ENCODE measurements around the gene LEKR1. TPM values are rescaled to one million over a fixed set of nuclear protein-coding genes. Genes with fewer than 3 reads are reported as not detected.

Gene LEKR1
- total and polyA plus RNA-seq, 9 of the 15 experiments (the other 6 are each of a cell fraction or from before 2014, with no cell fraction given): 0.76 to 1.8 (median 1.2) TPM

DNA sequence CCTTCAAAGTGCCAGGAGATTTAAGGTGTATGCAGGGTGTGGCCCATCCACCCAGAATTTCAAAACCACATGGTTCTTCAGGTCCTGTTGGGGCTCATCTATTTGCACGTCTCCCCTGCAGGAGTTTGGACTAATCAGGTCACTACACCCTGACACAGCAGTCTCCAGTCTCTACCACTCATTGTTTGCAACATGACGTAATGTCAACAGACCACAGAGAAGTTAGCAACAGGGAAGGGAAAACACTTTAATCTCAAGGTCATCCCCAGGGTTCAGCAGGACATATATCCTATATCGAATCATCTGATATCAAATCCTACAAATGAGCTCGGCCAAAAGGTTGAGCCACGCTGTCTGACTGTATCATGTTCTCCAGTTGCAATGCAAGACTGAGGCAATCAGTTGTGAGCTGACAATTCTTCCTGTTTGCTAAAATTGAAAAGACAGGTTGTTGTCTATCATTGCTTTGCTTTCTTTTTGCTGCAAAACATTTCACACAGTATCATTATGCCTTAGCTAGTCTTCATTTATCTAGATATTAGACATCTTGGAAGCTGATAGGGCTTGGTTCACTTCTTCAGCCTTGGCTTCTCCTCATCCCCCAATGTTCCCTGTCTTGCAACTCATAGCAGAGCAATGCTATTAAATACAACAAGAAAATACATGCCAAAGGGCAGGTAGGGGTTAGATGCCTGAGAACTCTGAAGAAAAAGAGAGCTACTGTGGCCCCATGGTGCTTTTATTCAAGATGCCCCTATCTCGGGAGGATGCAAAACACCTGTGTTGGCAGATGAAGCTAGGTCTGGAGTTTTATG lies 13.4 kb upstream of the LEKR1 start (continued):
- TF ChIP-seq, protein P1, sequence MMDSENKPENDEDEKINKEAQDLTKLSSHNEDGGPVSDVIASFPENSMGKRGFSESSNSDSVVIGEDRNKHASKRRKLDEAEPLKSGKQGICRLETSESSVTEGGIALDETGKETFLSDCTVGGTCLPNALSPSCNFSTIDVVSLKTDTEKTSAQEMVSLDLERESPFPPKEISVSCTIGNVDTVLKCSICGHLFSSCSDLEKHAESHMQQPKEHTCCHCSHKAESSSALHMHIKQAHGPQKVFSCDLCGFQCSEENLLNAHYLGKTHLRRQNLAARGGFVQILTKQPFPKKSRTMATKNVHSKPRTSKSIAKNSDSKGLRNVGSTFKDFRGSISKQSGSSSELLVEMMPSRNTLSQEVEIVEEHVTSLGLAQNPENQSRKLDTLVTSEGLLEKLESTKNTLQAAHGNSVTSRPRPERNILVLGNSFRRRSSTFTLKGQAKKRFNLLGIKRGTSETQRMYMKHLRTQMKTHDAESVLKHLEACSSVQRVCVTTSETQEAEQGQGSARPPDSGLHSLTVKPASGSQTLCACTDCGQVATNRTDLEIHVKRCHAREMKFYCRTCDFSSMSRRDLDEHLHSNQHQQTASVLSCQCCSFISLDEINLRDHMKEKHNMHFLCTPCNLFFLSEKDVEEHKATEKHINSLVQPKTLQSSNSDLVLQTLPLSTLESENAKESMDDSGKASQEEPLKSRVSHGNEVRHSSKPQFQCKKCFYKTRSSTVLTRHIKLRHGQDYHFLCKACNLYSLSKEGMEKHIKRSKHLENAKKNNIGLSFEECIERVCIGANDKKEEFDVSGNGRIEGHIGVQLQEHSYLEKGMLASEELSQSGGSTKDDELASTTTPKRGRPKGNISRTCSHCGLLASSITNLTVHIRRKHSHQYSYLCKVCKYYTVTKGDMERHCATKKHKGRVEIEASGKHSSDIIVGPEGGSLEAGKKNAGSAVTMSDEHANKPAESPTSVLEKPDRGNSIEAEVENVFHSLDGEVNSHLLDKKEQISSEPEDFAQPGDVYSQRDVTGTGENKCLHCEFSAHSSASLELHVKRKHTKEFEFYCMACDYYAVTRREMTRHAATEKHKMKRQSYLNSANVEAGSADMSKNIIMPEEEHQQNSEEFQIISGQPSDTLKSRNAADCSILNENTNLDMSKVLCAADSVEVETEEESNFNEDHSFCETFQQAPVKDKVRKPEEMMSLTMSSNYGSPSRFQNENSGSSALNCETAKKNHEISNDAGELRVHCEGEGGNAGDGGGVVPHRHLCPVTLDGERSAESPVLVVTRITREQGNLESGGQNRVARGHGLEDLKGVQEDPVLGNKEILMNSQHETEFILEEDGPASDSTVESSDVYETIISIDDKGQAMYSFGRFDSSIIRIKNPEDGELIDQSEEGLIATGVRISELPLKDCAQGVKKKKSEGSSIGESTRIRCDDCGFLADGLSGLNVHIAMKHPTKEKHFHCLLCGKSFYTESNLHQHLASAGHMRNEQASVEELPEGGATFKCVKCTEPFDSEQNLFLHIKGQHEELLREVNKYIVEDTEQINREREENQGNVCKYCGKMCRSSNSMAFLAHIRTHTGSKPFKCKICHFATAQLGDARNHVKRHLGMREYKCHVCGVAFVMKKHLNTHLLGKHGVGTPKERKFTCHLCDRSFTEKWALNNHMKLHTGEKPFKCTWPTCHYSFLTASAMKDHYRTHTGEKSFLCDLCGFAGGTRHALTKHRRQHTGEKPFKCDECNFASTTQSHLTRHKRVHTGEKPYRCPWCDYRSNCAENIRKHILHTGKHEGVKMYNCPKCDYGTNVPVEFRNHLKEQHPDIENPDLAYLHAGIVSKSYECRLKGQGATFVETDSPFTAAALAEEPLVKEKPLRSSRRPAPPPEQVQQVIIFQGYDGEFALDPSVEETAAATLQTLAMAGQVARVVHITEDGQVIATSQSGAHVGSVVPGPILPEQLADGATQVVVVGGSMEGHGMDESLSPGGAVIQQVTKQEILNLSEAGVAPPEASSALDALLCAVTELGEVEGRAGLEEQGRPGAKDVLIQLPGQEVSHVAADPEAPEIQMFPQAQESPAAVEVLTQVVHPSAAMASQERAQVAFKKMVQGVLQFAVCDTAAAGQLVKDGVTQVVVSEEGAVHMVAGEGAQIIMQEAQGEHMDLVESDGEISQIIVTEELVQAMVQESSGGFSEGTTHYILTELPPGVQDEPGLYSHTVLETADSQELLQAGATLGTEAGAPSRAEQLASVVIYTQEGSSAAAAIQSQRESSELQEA (IDR thresholded peaks at IDR 0.05; ENCODE audit: low read depth): no peak
- peak; percentile 76; the same call in 1 of the 2 replicates for TF ChIP-seq SMARCE1 (IDR thresholded peaks at IDR 0.05)
- peak; percentile 93 for TF ChIP-seq NFE2 (IDR thresholded peaks at IDR 0.05; ENCODE audit: low read depth)
- TF ChIP-seq ZNF583 (CRISPR knock-in tag; IDR thresholded peaks at IDR 0.05): no peak
- TF ChIP-seq ZNF707 (CRISPR knock-in tag; conservative IDR thresholded peaks at IDR 0.05): no peak
- no peak for TF ChIP-seq GATA2 (CRISPR knock-in tag; IDR thresholded peaks at IDR 0.05)
- TF ChIP-seq XRCC3 (IDR thresholded peaks at IDR 0.05): no peak
- no peak for TF ChIP-seq HDAC6 (IDR thresholded peaks at IDR 0.05; ENCODE audit: low read depth, low read length)
- TF ChIP-seq TBL1XR1 (IDR thresholded peaks at IDR 0.05; ENCODE audit: low read length in 2 of 2): peak in 1 of 2 experiments; percentile 78; a peak in 2 of 4 replicates
- TF ChIP-seq RBM15 (IDR thresholded peaks at IDR 0.05; ENCODE audit: insufficient read depth, low read length): no peak
- TF ChIP-seq, protein P2, sequence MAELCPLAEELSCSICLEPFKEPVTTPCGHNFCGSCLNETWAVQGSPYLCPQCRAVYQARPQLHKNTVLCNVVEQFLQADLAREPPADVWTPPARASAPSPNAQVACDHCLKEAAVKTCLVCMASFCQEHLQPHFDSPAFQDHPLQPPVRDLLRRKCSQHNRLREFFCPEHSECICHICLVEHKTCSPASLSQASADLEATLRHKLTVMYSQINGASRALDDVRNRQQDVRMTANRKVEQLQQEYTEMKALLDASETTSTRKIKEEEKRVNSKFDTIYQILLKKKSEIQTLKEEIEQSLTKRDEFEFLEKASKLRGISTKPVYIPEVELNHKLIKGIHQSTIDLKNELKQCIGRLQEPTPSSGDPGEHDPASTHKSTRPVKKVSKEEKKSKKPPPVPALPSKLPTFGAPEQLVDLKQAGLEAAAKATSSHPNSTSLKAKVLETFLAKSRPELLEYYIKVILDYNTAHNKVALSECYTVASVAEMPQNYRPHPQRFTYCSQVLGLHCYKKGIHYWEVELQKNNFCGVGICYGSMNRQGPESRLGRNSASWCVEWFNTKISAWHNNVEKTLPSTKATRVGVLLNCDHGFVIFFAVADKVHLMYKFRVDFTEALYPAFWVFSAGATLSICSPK (IDR thresholded peaks at IDR 0.05; ENCODE audit: borderline replicate concordance): no peak
- TF ChIP-seq THRAP3 (IDR thresholded peaks at IDR 0.05; ENCODE audit: borderline replicate concordance): no peak
- TF ChIP-seq PRPF4 (IDR thresholded peaks at IDR 0.05; ENCODE audit: insufficient read depth, low read depth, low read length, poor library complexity, severe bottlenecking): no peak
- no peak for TF ChIP-seq HSF4 (CRISPR knock-in tag; IDR thresholded peaks at IDR 0.05; ENCODE audit: borderline replicate concordance)
- TF ChIP-seq ZNF717 (CRISPR knock-in tag; IDR thresholded peaks at IDR 0.05): no peak
- peak; percentile 53 for TF ChIP-seq BHLHE40 (IDR thresholded peaks at IDR 0.05; ENCODE audit: low read length)
- TF ChIP-seq LARP7 (IDR thresholded peaks at IDR 0.05): no peak
- no peak for TF ChIP-seq MLLT1 (IDR thresholded peaks at IDR 0.05)

Measured in K562 (cell line).